ENCODE measurements around the gene ZC3H4.
A peak's percentile ranks its signal among the peaks of the same experiment; 100 is the strongest.

The ZC3H4 gene

DNA sequence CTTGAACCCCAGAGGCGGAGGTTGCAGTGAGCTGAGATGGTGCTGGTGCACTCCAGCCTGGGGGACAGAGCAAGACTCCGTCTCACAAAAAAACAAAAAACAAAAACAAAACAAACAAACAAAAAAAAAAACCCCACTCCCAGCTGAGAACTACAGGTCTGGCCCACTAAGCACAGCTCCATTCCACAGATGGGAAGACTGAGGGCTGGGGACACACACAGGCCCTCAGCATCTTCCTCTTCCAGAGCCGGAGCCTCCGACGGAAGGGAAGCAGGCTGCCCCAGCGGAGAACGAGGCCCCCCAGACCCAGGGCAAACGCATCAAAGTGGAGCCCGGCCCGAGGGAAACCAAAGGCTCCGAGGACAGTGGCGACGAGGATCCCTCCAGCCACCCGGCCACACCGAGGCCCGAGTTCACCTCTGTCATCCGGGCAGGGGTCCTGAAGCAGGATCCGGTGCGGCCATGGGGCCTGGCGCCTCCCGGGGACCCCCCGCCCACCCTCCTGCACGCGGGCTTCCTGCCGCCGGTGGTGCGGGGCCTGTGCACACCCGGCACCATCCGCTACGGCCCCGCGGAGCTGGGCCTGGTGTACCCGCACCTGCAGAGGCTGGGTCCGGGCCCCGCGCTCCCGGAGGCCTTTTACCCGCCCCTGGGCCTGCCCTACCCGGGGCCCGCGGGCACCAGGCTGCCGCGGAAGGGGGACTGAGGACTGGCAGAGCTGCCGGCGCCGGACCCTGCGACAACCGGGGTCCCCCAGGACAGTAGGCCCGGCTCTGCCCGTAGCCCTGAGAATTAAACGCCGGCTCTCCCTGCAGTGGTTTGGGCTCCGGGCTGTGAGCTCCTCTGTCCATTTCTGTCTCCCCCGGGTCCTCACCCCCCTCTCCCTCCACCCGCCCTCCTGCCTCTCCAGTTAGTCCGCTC is 68.4 kb downstream of the ZC3H4 start:
- no peak for DNase-seq

DNA sequence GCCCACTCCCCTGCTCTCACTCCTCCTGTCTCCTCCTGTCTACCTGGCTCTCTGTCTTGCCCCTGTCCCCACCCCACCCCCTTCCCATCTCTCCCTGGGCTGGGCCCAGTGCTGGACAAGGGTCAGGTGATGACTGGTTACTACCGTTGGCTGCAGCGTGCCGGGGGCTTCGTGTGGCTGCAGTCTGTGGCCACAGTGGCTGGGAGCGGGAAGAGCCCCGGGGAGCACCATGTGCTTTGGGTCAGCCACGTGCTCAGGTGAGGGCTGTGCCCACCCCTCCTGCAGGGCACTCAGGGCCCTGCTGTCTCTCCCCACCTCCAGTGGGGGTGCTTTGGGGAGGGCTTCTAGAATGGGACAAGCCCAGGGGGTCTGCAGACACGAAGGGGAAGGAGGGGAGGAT is 72.7 kb downstream of the ZC3H4 start:
- DNase-seq = no peak

DNA sequence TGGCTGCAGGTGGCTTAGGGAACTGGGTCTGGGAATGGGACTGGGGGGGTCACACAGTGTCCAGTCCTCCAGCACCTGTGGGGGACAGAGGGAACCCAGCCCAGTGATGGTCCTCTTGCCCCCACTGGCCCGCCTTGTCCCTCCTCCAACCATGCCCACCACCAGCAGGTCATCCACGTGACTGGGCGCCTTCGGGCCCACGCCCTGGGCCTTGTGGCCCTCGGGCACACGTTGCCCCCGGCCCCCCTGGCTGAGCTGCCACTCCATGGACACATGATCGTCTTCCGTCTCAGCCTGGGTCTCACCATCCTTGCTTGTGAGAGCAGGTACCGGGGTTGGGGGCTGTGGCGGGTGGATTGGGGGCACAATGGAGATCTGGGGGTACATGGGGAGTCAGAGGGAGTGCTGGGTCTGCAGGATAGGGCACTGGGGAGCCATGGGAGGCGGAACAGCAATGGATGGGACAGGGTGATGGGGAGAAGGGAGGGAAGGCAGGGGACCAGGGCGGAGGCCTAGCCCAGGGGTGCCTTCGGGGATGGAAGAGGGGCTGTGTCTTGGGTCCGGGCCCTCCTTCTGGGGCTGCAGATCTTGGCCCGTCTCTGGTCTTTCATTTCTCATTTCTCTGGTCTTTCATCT is 74.2 kb downstream of the ZC3H4 start:
- DNase-seq = no peak

DNA sequence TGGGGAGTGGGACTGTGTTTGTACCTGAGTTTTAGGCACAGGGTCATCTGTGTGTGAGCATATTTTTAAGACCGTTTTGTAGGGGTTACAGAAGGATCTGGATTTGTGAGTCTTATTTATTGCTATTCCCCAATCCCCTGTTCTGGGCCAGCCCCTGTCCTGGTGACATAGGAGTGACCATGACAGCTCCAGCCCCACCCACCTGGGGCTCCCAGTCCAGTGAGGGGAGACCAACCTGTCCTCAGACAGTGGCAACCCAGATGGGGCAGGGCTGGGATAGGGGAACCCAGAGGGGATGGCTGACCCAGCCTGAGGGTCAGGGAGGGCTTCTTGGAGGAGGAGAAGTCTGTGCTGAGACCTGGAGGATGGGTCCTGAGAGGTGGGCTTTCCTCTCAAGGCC is 75.8 kb downstream of the ZC3H4 start:
- no peak for DNase-seq

DNA sequence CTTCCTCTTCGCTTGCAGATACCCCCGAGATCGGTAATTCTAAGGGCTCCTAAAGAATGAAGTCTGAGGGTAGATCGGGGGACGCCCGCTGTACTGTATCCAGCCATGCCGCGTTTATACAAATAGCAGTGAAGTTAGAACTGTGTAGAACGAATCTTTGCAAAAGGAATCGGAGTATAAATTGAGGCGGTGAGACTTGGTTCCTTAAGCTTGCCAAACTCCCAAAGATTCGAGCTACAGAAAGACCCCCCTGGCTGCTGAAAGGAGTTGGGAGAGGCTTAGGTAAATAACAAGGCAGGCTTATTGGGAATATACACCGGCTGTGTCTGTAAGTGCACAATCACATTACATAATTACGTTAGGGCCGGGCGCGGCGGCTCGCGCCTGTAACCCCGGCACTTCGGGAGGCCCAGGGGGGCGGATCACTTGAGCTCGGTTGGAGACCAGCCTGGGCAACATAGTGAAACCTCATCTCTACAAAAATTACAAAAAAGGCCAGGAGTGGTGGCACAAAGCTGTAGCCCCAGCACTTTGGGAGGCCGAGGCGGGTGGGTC is 77.4 kb downstream of the ZC3H4 start:
- DNase-seq = no peak

DNA sequence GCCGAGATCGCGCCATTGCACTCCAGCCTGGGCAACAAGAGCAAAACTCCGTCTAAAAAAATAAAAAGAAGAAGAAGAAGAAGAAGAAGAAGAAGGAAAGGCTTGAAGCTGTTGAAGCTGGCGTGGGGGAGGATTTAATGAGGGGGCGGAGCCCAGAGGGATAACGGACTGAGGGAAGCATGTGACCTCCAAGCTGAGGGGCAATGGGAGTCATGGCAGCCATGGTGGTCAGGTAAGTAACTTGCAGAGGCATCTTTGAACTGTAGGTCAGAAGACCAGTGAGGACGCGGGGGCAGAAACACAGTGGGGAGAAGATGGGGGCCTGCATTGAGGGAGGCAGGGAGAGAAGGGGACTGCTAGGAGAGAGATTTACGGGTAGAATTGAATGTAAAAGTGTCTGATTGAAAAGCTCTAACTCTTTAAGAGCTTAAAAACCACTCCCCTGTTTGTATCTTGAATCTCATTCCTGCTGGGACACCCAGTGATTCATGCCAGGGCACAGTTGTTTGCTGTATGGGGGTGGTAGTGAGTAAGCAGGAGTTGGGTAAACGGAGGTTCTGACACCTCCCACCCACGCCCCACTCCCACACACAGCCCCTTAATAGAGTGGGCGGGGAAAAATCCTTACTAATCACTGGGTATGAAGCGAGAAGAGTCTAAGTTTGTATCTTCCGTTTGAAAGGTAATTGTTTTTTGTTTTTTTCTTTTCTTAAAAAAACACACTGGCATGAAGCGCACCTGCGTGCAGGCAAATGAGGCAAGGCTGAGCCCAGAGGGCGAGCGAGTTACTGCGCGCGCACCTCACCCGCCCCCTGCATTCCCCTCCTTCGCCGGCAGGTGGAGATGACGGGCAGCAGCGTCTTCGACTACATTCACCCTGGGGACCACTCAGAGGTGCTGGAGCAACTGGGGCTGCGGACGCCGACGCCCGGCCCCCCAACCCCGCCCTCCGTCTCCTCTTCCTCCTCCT is 78.2 kb downstream of the ZC3H4 start:
- peak; percentile 76 for DNase-seq

DNA sequence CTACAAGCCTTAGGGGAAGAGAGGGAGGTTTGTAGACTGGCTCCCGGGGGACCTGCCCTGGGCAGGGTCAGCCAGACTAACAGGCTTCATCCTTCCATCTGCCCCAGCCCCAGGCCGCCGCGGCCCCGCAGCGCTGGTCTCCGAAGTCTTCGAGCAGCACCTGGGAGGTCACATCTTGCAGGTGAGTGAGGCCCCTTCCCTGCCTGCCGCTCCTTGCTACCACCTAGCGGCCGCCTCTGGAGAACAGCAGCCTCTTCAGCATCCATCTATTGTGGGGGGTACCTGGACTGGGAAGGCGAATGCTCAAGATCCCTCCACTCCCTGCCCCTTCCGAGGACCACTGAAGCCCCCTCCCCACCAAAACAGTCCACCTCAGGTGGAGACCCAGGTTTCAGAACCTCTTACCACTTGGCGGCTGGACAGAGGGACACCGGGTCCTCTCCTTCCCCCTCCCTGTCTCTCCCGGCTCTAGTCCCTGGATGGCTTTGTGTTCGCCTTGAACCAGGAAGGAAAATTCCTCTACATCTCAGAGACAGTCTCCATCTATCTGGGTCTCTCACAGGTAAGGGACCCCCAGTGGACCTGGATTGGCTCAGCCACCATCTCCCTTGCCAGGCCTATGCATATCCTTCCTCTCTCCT is 81.3 kb downstream of the ZC3H4 start:
- DNase-seq = no peak

DNA sequence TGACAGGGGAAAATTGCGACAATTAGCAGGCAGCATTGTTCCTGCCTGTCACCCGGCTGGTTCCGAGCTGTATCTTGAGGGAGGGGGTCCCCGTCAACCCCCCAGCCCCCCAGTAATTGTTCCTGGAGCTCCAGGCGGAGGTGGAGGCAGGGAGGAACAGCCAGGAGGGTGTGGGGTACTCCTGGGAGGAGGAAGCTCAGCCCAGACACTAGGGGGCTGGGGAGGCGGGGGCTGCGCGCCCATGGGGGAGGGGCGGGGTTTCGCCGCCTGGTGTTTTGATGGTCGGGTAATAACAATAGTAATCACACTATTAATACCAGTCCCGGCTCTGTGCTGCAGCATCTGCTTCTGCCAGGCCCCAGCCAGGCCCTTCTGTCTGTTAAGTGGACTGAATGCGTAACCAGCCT is 85.4 kb downstream of the ZC3H4 start:
- DNase-seq = no peak

DNA sequence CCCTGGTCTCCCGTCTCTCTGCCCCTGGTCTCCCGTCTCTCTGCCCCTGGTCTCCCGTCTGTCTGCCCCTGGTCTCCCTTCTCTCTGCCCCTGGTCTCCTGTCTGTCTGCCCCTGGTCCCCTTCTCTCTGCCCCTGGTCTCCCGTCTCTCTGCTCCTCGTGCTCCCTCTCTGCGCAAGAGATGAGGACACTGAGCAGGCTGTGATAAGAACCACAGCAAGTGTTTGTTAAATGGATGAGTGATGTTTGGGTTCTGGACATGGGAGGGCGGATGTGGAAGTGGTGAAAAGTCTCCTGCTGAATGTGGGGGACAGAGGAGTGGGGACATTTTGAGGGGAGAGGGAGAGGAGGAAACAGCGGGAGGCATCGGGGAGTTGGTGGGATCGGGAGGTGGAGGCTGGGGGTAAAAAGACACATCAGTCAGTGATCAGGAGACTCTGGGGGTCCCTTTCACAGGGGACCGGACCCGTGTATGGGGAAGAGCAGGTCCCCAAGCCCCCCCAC is 85.9 kb downstream of the ZC3H4 start:
- no peak for DNase-seq

DNA sequence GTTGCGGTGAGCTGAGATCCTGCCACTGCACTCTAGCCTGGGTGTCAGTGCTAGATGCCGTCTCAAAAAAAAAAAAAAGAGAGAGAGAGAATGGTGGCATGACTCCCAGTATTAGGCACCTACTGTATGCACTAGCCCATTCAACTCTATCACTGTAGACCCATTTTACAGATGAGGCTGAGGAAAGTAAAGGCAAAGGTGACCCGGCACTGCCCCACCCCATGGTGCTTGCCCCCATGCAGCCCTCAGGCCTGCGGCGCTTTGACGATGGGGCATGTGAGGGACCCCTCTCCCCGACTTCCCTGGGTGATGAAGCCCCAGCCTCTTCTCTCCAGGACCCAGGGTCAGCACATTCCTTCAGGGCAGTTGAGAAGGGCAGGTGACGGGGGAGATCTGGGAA is 86.7 kb downstream of the ZC3H4 start:
- no peak for DNase-seq

DNA sequence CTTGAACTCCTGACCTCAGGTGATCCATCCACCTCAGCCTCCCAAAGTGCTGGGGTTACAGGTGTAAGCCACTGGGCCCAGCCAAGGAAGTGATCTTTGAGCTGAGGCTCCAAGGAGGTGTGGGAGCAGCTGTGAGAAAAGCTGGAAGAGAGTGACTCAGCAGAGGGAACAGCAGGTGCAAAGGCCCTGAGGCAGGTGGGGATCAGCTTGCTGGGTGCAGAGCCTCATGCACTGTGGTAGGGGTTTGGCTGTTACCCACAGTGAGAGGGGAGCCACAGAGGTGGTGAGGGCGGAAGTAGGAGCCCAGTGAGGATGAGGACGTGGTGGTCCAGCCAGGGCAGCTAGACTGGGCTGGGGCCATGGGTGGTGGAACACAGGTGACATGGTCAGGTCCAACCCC is 87.4 kb downstream of the ZC3H4 start:
- no peak for DNase-seq

DNA sequence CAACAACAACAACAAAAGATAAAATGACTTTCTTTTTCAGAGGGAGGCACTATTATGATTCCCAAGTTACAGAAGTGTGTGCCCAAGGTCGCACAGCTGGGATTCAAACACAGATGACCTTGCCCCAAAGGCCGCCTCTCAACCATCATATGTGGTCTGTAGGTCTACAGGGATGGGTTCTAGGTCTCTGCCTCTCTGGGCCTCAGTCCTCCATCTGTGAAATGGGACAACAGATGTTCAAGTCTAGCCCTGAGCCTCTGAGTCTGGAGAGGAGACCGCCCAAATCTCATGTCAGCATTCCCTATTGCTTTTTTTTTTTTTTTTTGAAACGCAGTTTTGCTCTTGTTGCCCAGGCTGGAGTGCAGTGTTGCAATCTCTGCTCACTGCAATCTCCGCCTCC is 89.1 kb downstream of the ZC3H4 start:
- no peak for DNase-seq

DNA sequence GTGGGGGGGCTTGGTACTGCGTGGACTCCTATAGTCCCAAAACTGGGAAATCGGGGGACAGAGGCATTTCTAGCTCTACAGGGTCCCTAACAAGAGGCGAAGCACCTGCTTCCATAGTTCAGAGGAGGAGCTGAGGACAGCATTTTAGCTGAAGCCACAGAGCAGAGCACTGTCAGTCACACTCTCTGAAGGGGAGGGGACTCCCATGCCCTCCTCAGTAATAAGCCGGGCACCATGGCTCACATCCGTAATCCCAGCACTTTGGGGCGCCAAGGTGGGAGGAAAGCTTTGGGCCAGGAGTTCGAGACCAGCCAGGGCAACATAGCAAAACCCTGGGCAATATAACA is 90.2 kb downstream of the ZC3H4 start:
- DNase-seq = no peak

DNA sequence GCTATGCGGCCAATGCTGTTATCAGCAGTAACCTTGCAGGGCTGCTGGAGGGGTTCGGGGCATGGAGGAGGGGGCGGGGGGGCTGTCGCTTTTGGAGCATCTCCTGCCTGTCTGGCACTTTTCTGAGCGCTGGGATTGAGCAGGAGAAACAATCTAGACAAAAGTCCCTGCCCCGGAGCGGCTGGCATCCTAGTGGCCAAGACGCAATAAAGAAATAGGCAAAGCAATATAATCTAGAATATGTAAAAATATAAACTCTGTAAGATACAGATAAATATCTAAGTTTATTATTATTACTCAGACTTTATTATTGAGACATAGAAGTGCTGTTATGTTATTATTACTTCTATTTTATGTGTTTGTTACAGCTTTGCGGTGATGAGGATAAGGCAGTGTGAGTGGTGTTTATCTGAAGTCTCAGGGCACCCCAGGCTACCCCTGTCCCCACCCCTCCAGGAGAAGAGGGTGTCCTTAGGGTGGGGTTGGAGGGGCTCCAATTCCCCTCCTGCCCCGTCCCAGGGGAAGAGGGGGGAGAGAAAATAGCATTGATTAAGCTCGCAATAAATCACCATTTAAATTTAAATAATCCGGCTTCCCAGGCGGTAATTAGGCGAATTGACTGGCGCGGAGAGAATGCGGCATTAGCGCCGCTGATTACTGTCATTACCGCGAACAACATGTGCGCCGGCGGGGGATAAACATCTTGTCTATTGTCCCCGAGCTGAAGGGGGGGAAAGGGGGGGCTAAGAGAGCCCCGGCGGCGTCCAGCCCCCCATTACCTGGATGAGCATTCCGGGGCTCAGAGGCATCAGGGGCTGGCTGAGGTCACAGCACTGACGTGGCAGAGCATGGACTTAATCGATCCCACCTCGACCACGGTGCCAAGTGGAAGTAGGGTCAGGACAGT is 90.8 kb downstream of the ZC3H4 start:
- no peak for DNase-seq

DNA sequence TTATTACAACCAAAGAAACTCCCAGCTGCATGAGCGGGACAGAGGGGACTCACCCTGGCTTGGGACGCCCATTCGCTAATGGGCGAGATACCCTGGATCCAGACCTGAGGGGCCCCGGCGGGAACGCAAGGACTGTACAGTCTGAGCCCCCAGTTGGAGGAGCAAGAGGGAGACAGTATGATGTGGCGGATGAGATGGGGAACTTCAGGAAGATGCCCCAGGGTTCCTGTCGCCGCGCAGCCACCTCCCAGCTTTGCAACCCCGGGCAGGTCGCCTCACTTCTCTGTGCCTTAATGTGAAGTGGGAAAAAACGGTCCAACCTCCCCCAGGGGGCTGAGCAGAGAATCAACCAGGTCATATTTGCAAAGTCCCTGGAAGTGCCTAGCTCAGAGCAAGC is 91.4 kb downstream of the ZC3H4 start:
- DNase-seq = no peak

DNA sequence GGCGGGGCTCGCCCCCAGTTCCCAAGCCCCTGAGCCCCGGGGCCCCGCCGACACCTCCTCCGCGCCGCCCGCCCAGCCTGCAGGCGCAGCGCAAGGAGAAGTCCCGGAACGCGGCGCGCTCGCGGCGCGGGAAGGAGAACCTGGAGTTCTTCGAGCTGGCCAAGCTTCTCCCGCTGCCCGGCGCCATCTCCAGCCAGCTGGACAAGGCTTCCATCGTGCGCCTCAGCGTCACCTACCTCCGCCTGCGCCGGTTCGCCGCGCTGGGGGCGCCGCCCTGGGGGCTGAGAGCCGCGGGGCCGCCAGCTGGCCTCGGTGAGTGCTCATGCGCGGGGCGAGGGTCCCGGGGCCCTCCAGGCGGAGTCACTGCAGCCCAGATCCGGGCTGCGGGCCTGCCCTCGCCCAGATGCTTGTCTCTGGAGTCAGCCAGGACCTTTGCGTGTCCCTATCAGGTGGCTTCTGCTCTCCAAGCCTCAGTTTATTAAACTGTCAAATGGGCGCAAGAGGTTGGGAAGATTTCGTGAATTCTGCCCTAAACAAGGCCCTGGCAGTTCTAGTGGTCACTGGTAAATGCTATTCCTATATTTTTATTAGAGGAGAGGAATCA is 91.9 kb downstream of the ZC3H4 start:
- DNase-seq = no peak

DNA sequence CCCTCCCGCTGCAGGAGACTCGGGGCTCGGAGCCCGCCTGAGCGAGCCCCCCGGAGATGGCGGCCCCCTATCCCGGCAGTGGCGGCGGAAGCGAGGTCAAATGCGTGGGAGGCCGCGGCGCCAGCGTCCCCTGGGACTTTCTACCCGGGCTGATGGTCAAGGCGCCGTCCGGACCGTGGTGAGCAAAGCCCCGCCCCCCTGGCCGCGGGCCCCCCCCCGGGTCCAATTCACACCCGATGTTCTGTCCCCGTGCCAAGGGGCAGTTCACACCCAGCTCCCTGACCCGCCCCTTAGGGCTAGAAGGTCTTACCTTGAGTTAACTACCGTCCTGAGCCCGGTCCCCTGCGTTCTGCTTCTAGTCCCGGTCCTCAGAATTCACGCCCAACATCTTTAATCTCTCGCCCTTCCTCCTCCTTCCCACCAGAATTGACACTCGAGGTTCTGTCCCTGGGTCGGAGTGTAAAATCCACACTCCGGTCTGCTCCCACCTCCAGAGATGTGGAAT is 92.5 kb downstream of the ZC3H4 start:
- no peak for DNase-seq

DNA sequence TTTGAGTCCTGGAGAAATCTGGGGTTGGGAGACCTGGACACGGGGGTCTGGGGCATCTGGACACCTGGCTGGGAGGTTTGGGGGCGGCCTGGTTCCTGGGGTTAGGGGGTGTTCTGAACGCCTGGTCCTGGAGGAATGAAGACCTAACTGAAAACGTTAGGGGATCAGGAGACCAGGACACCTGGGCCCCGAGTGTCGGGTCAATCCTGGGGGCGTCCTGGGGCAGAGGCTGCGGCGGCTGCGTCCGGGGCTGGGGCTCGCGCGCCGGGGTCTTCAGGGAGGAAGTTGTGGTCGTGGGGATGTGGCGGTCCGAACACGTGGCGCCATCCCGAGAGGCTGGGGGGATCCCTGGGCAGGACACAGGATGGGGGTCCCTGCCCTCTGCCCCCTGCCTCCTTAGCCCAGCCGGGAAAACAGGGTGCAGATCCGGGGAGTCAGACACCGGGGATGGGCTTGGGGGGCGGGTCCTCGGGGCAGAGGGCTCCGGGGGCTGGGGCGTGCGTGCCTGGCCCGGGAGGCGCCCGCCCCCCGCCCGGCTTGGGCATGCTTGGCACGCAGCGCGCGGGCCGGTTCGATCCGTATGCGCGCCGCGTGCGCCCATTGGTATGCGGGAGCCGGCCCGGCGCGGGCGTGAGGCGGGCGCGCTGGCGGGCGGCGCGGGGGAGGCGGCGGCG is 93.3 kb downstream of the ZC3H4 start:
- DNase-seq = no peak

DNA sequence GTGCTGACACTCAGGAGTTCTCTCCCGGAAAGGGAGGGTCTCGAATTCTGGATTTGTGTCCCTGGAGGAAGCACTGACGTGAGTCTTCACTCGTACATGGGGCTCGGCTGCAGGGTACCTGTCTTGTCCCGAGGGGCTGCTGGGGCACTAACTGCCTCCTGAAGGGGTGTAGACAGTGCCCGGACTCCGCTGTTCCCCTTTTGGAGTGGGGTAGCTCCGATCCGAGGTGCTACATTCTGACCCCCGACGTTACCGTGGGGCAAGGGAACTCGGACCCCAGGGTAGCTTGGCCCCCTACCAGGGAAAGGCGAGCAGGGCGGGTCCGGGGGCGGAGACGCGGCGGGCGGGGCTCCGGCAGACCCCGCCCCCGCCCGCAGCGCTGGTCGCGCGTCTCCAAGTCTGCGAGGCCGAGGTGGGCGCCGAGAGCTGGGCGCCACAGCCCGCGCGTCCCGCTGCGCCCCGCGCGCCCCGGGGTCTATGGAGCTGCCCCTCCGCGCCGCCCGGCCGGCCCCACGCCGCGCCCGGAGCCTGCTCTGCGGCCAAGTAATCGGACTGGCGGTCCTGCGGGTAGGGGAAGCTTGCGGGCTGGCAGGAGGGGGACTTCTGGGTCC is 94.0 kb downstream of the ZC3H4 start, which contains the start of gene NPAS1:
Gene NPAS1, plus strand, starts transcription at position 407 of the 611 bp plus-strand sequence. CDS start 1,211 bp downstream, outside the sequence.
- DNase-seq = no peak
